Measurements from ENCODE around the gene OR8S1.
"Not testable (repeated sequence)": the region's sequence is repeated elsewhere in the genome, so short reads cannot be mapped to it uniquely, and the experiment has no call there.

Gene OR8S1

DNA sequence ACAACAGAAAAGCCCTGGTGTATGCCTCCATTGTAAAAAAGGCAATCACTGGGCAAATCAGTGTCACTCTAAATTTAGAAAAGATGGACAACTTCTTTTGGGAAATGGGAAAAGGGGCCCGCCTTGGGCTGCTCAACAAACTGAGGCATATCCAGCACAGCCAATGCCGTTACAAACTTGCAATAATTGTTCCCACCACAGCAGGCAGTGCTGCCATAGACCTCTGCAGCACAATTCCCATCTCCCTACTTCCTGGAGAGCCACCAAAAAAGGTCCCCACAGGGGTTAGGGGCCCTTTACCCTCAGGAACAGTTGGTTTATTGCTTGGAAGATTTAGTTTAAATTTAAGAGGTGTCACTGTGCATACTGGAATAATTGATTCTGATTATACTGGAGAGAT is 16.4 kb upstream of the OR8S1 start:
- no peak for DNase-seq (ENCODE audit: low read depth)
- no peak for TF ChIP-seq CTCF (conservative IDR thresholded peaks at IDR 0.05; ENCODE audit: low read depth, low read length)
- H3K4me3 ChIP-seq (ENCODE audit: low read length) = no peak overlapping the region

DNA sequence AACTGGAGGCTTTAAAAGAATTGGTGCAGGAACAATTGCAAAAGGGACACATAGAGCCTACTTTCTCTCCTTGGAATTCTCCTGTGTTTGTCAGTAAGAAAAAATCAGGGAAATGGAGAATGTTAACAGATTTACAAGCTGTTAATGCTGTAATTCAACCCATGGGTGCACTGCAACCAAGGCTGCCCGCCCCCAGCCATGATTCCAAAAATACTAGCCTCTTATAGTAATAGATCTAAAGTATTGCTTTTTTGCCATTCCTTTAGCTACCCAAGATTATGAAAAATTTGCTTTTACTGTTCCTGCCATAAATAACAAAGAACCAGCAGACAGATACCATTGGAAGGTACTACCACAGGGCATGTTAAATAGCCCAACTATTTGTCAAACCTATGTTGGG is 15.3 kb upstream of the OR8S1 start:
- no peak for DNase-seq (ENCODE audit: low read depth)
- no peak for TF ChIP-seq CTCF (conservative IDR thresholded peaks at IDR 0.05; ENCODE audit: low read depth, low read length)

GRCh38 chr12:48512855-48513254 is 12.6 kb upstream of the OR8S1 start:
- no peak overlapping the region for H3K4me3 ChIP-seq (ENCODE audit: low read length)
- TF ChIP-seq CTCF (conservative IDR thresholded peaks at IDR 0.05; ENCODE audit: low read depth, low read length) = no peak
- no peak for DNase-seq (ENCODE audit: low read depth)

More for the DNA sequence above, 15.3 kb upstream of the OR8S1 start:
- no peak overlapping the region for H3K4me3 ChIP-seq (ENCODE audit: low read length)

- TF ChIP-seq CTCF (conservative IDR thresholded peaks at IDR 0.05; ENCODE audit: low read depth, low read length) = no peak
- no peak for DNase-seq (ENCODE audit: low read depth)
- no peak overlapping the region for H3K4me3 ChIP-seq (ENCODE audit: low read length)
Observed at GRCh38 chr12:48514728-48515127, 10.7 kb upstream of the OR8S1 start.

DNA sequence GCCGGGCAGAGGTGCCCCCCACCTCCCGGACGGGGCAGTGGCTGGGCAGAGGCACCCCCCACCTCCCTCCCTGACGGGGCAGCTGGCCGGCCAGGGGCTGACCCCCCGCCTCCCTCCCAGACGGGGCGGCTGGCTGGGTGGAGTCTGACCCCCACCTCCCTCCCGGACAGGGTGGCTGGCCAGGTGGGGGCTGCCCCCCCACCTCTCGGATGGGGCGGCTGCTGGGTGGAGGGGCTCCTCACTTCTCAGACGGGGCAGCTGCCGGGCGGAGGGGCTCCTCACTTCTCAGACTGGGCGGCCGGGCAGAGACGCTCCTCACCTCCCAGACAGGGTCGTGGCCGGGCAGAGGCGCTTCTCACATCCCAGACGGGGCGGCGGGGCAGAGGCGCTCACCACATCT is 5.1 kb upstream of the OR8S1 start:
- H3K4me3 ChIP-seq (ENCODE audit: low read length); DNase-seq (ENCODE audit: low read depth): not testable (repeated sequence)

- H3K4me3 ChIP-seq (ENCODE audit: low read length) = no peak overlapping the region
- TF ChIP-seq CTCF (conservative IDR thresholded peaks at IDR 0.05; ENCODE audit: low read depth, low read length) = no peak
- DNase-seq (ENCODE audit: low read depth) = no peak
Observed at GRCh38 chr12:48527891-48528670, 2.6 kb downstream of the OR8S1 start.

DNA sequence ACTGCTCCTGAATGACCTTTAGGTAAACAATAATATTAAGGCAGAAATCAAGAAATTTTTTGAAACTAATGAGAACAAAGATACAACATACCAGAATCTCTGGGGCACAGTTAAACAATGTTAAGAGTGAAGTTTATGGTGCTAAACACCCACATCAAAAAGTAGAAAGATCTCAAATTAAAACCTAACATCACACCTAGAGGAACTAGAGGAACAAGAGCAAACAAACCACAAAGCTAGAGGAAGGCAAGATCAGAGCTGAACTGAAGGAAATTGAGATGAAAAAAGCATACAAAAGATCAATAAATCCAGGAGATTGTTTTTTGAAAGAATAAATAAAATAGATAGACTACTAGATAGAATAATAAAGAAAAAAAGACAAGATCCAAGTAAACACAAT is 7.2 kb downstream of the OR8S1 start:
- no peak for DNase-seq (ENCODE audit: low read depth)
- no peak for TF ChIP-seq CTCF (conservative IDR thresholded peaks at IDR 0.05; ENCODE audit: low read depth, low read length)
- no peak overlapping the region for H3K4me3 ChIP-seq (ENCODE audit: low read length)

All from retinal pigment epithelial cell (primary cell).